Measurements from ENCODE around the gene YAE1. TPM values are rescaled to one million over a fixed set of nuclear protein-coding genes. Genes with fewer than 3 reads are reported as not detected.

Gene YAE1
- polyA plus RNA-seq, 1 of the 3 experiments (the other 2 are of a cell fraction) = 30.7 TPM

GRCh38 chr7:39594988-39595620 lies 28.9 kb downstream of the YAE1 start:
- no peaks in the 10 kb centered on the region for H3K4me1 ChIP-seq (ENCODE audit: control insufficient read depth in 1 of 2, insufficient read depth in 2 of 2, low read depth in 1 of 2, low read length in 1 of 2)
- no peaks in the 10 kb centered on the region for H3K27me3 ChIP-seq (ENCODE audit: insufficient read depth)
- WGBS (ENCODE audit: low lambda C conversion rate) = 54% methylated on average over 5 of the region's 5 CpGs
- H3K9me3 ChIP-seq = no peaks in the 10 kb centered on the region
- no peaks in the 10 kb centered on the region for H3K79me2 ChIP-seq (ENCODE audit: insufficient read depth)
- peak; percentile 22; the same call in 1 of the 2 replicates for TF ChIP-seq TCF12 (IDR thresholded peaks at IDR 0.05)
- 0 out of 2 replicates have a peak, but pooled peaks have one; percentile 8 for TF ChIP-seq RXRA (IDR thresholded peaks at IDR 0.05; ENCODE audit: borderline replicate concordance, low read depth)
- no peak for TF ChIP-seq RCOR1 (IDR thresholded peaks at IDR 0.05; ENCODE audit: low read length)
- TF ChIP-seq POLR2AphosphoS5 (IDR thresholded peaks at IDR 0.05; ENCODE audit: low read depth, low read length) = no peak
- TF ChIP-seq EP300 (IDR thresholded peaks at IDR 0.05; ENCODE audit: borderline replicate concordance in 1 of 2, low read depth in 1 of 2, low read length in 1 of 2) = 0 out of 4 replicates have a peak, but pooled peaks of 1 of the 2 experiments have one; percentile 28
- no peak; the same call in 1 of the 2 replicates for TF ChIP-seq NFIC (IDR thresholded peaks at IDR 0.05; ENCODE audit: borderline replicate concordance)
- 0 out of 2 replicates have a peak, but pooled peaks have one; percentile 11 for TF ChIP-seq JUND (IDR thresholded peaks at IDR 0.05)
- peak; percentile 85 for TF ChIP-seq PBX3 (IDR thresholded peaks at IDR 0.05)
- TF ChIP-seq CHD2 (IDR thresholded peaks at IDR 0.05; ENCODE audit: low read length, partially characterized antibody) = no peak
- TF ChIP-seq TEAD4 (IDR thresholded peaks at IDR 0.05; ENCODE audit: borderline replicate concordance, insufficient read depth) = no peak
- TF ChIP-seq MXI1 (IDR thresholded peaks at IDR 0.05; ENCODE audit: low read depth, low read length) = no peak
- no peak for DNase-seq
- H3K27ac ChIP-seq (ENCODE audit: low read depth in 2 of 2, low read length in 1 of 2) = peak overlapping the region; percentile 8 to 38; a peak in 2 of 4 replicates
- H3K9me2 ChIP-seq = no peaks in the 10 kb centered on the region
- H3K36me3 ChIP-seq (replicated peaks in 1 of 2; ENCODE audit: control insufficient read depth in 1 of 2, insufficient read depth in 2 of 2, low read length in 1 of 2) = no peaks in the 10 kb centered on the region
- no peak overlapping the region for H3K4me3 ChIP-seq (ENCODE audit: low read depth in 2 of 2, low read length in 1 of 2)
- CTCF ChIA-PET = interaction anchor here (1.7 to 8.0 kb wide), 3 partner anchors 14 to 152 kb away, joined by 3 to 59 read pairs (median 5); no protein-coding TSS in a partner anchor
- H4K20me1 ChIP-seq (ENCODE audit: insufficient read depth) = no peaks in the 10 kb centered on the region
- no peak overlapping the region for H3K9ac ChIP-seq
- no peak overlapping the region for H2AFZ ChIP-seq (ENCODE audit: low read depth)
- no peak overlapping the region for H3K4me2 ChIP-seq
- POLR2A ChIA-PET = no interaction called here
- H3F3A ChIP-seq (replicated peaks; ENCODE audit: insufficient read depth) = peaks cover 42% of the 10 kb centered on the region

GRCh38 chr7:39602351-39602750 lies 36.1 kb downstream of the YAE1 start:
- WGBS (ENCODE audit: low lambda C conversion rate) = 22% methylated on average over 2 of the region's 2 CpGs
- Histone ChIP-seq H3K9ac (peak overlapping the region; percentile 11; the same call in 1 of the 2 replicates), H3K4me3 (ENCODE audit: low read depth in 2 of 2, low read length in 1 of 2) (no peak overlapping the region), H3K27ac (ENCODE audit: low read depth in 2 of 2, low read length in 1 of 2) (peak overlapping the region in 1 of 2 experiments; percentile 63; a peak in 3 of 4 replicates), H3K4me2 (peak overlapping the region; percentile 9), H3K9me2 (no peaks in the 10 kb centered on the region), H3F3A (replicated peaks; ENCODE audit: insufficient read depth) (peaks cover 25% of the 10 kb centered on the region), H4K20me1 (ENCODE audit: insufficient read depth) (no peaks in the 10 kb centered on the region), H3K36me3 (replicated peaks in 1 of 2; ENCODE audit: control insufficient read depth in 1 of 2, insufficient read depth in 2 of 2, low read length in 1 of 2) (no peaks in the 10 kb centered on the region), H3K79me2 (ENCODE audit: insufficient read depth) (no peaks in the 10 kb centered on the region), H2AFZ (ENCODE audit: low read depth) (peak overlapping the region; percentile 4; the same call in 1 of the 2 replicates), H3K4me1 (ENCODE audit: control insufficient read depth in 1 of 2, insufficient read depth in 2 of 2, low read depth in 1 of 2, low read length in 1 of 2) (peaks cover 0 to 4% of the 10 kb centered on the region in 2 experiments; a peak in 1 of 4 replicates), H3K27me3 (ENCODE audit: insufficient read depth) (no peaks in the 10 kb centered on the region), H3K9me3 (no peaks in the 10 kb centered on the region)
- CTCF ChIA-PET = interaction anchor here (4.9 kb wide), 1 partner anchor 23 kb away, joined by 19 read pairs; no protein-coding TSS in a partner anchor
- TF ChIP-seq TCF12 (IDR thresholded peaks at IDR 0.05) (peak; percentile 42; the same call in 1 of the 2 replicates), RFX5 (IDR thresholded peaks at IDR 0.05; ENCODE audit: low read length) (no peak), MEF2A (IDR thresholded peaks at IDR 0.05; ENCODE audit: borderline replicate concordance, low read depth) (no peak), TEAD4 (IDR thresholded peaks at IDR 0.05; ENCODE audit: borderline replicate concordance, insufficient read depth) (0 out of 2 replicates have a peak, but pooled peaks have one; percentile 34), PBX3 (IDR thresholded peaks at IDR 0.05) (peak; percentile 36; the same call in 1 of the 2 replicates), EP300 (IDR thresholded peaks at IDR 0.05; ENCODE audit: borderline replicate concordance in 1 of 2, low read depth in 1 of 2, low read length in 1 of 2) (peak in 1 of 2 experiments; percentile 48; a peak in 1 of 4 replicates), FOSL2 (IDR thresholded peaks at IDR 0.05; ENCODE audit: borderline replicate concordance, low read depth) (peak; percentile 73; the same call in 1 of the 2 replicates)
- no peak for DNase-seq
- POLR2A ChIA-PET = no interaction called here

All from SK-N-SH (cell line).